Measurements from ENCODE around the gene ZSWIM5.

The ZSWIM5 gene

GRCh38 chr1:45117766-45118165, 88.6 kb downstream of the ZSWIM5 start:
- Histone ChIP-seq H3K4me3 (ENCODE audit: low read depth, low read length) (no peak overlapping the region), H3K27ac (ENCODE audit: extremely low read depth, low read depth, low read length) (no peak overlapping the region), H3K4me1 (ENCODE audit: control insufficient read depth, insufficient read depth, low read length) (peaks cover 6% of the 10 kb centered on the region; the same call in 1 of the 2 replicates), H3K9me3 (ENCODE audit: control insufficient read depth, insufficient read depth, low read depth, low read length) (no peaks in the 10 kb centered on the region), H3K36me3 (ENCODE audit: control insufficient read depth in 2 of 2, insufficient read depth in 1 of 2, low read length in 2 of 2) (no peaks in the 10 kb centered on the region)
- CTCF ChIA-PET, result no interaction called here
- no peak for TF ChIP-seq ZNF76 (tag by site-specific recombination; IDR thresholded peaks at IDR 0.05; ENCODE audit: borderline replicate concordance, low read depth)
- no peak for TF ChIP-seq ZNF677 (tag by site-specific recombination; IDR thresholded peaks at IDR 0.05)
- no peak for TF ChIP-seq ZNF580 (tag by site-specific recombination; IDR thresholded peaks at IDR 0.05)
- no peak for TF ChIP-seq ZNF114 (tag by site-specific recombination; IDR thresholded peaks at IDR 0.05)
- no peak for TF ChIP-seq ZNF571 (tag by site-specific recombination; IDR thresholded peaks at IDR 0.05)
- no peak for TF ChIP-seq ZNF530 (tag by site-specific recombination; IDR thresholded peaks at IDR 0.05; ENCODE audit: low read depth)
- no peak for TF ChIP-seq ZNF37A (tag by site-specific recombination; IDR thresholded peaks at IDR 0.05)
- no peak for TF ChIP-seq ZNF175 (tag by site-specific recombination; IDR thresholded peaks at IDR 0.05)
- TF ChIP-seq ZNF248 (tag by site-specific recombination; IDR thresholded peaks at IDR 0.05), result no peak
- no peak for TF ChIP-seq REPIN1 (tag by site-specific recombination; IDR thresholded peaks at IDR 0.05; ENCODE audit: low read depth)
- no peak for TF ChIP-seq ZNF624 (tag by site-specific recombination; IDR thresholded peaks at IDR 0.05)
- TF ChIP-seq ZNF132 (tag by site-specific recombination; IDR thresholded peaks at IDR 0.05; ENCODE audit: borderline replicate concordance), result no peak
- POLR2A ChIA-PET, result no interaction called here

DNA sequence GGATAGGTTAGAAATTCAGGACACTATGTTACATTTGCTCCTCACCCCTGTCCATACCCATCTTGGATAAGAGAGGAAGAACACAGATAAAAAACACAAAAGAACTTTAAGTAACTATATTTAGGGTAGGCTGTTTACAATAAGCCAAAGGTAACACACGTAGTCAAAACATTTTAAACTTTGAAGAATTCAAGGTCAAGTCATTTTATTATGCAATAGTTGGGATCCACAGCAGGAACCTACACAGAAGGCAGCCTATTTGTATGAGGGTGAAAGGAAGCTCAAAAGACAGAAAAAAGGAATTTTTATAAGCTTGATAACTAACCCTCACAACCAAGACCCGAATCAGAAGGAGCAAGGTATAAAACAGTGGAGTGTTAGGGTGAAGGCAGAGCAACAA, 89.6 kb downstream of the ZSWIM5 start:
- no peak overlapping the region for H3K27ac ChIP-seq (ENCODE audit: extremely low read depth, low read depth, low read length)
- H3K4me3 ChIP-seq (ENCODE audit: low read depth, low read length), result no peak overlapping the region
- no peak for TF ChIP-seq ZNF629 (tag by site-specific recombination; IDR thresholded peaks at IDR 0.05)
- CTCF ChIA-PET, result interaction anchor here (0.6 kb wide), 1 partner anchor 167 kb away, joined by 4 read pairs; no protein-coding TSS in a partner anchor
- no peaks in the 10 kb centered on the region for H3K36me3 ChIP-seq (ENCODE audit: control insufficient read depth in 2 of 2, insufficient read depth in 1 of 2, low read length in 2 of 2)
- H3K9me3 ChIP-seq (ENCODE audit: control insufficient read depth, insufficient read depth, low read depth, low read length), result no peaks in the 10 kb centered on the region
- peaks cover 6% of the 10 kb centered on the region; the same call in 1 of the 2 replicates for H3K4me1 ChIP-seq (ENCODE audit: control insufficient read depth, insufficient read depth, low read length)
- POLR2A ChIA-PET, result no interaction called here

DNA sequence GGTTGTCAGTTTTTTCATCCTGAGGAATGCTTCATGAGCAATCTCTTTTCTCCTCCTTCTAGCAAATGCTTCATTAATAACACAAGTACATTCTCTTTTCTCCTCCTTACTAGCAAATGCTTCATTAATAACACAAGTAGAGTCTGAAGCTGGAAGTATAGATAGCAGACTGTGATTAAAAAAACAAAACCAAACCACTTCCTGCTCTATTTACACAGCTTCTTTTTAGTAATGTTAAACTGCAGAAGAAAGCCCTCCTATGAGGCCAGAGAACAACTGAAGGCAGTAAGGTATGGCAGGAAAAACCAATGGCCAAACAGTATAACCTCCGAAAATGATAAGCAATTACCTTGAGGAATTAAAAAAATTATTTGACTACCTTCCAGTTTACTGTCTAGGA, 90.1 kb downstream of the ZSWIM5 start:
- ChIA-PET POLR2A (no interaction called here), CTCF (interaction anchor here (0.6 kb wide), 1 partner anchor 167 kb away, joined by 4 read pairs; no protein-coding TSS in a partner anchor)
- no peak overlapping the region for H3K4me3 ChIP-seq (ENCODE audit: low read depth, low read length)
- no peaks in the 10 kb centered on the region for H3K36me3 ChIP-seq (ENCODE audit: control insufficient read depth in 2 of 2, insufficient read depth in 1 of 2, low read length in 2 of 2)
- H3K4me1 ChIP-seq (ENCODE audit: control insufficient read depth, insufficient read depth, low read length), result peaks cover 6% of the 10 kb centered on the region; the same call in 1 of the 2 replicates
- no peak overlapping the region for H3K27ac ChIP-seq (ENCODE audit: extremely low read depth, low read depth, low read length)
- no peaks in the 10 kb centered on the region for H3K9me3 ChIP-seq (ENCODE audit: control insufficient read depth, insufficient read depth, low read depth, low read length)
- TF ChIP-seq ZNF529 (tag by site-specific recombination; IDR thresholded peaks at IDR 0.05; ENCODE audit: insufficient replicate concordance) (no peak), ZNF23 (tag by site-specific recombination; IDR thresholded peaks at IDR 0.05; ENCODE audit: borderline replicate concordance) (no peak), ZNF132 (tag by site-specific recombination; IDR thresholded peaks at IDR 0.05; ENCODE audit: borderline replicate concordance) (no peak), ZSCAN4 (tag by site-specific recombination; IDR thresholded peaks at IDR 0.05) (no peak), ZEB2 (tag by site-specific recombination; IDR thresholded peaks at IDR 0.05) (no peak), ZNF114 (tag by site-specific recombination; IDR thresholded peaks at IDR 0.05) (no peak), ZNF768 (tag by site-specific recombination; IDR thresholded peaks at IDR 0.05) (no peak), ZNF596 (tag by site-specific recombination; IDR thresholded peaks at IDR 0.05) (no peak), PRDM2 (tag by site-specific recombination; IDR thresholded peaks at IDR 0.05; ENCODE audit: borderline replicate concordance) (no peak), ZNF221 (tag by site-specific recombination; IDR thresholded peaks at IDR 0.05; ENCODE audit: borderline replicate concordance) (no peak), ZSCAN16 (tag by site-specific recombination; IDR thresholded peaks at IDR 0.05) (no peak)
- TF ChIP-seq, protein P1, sequence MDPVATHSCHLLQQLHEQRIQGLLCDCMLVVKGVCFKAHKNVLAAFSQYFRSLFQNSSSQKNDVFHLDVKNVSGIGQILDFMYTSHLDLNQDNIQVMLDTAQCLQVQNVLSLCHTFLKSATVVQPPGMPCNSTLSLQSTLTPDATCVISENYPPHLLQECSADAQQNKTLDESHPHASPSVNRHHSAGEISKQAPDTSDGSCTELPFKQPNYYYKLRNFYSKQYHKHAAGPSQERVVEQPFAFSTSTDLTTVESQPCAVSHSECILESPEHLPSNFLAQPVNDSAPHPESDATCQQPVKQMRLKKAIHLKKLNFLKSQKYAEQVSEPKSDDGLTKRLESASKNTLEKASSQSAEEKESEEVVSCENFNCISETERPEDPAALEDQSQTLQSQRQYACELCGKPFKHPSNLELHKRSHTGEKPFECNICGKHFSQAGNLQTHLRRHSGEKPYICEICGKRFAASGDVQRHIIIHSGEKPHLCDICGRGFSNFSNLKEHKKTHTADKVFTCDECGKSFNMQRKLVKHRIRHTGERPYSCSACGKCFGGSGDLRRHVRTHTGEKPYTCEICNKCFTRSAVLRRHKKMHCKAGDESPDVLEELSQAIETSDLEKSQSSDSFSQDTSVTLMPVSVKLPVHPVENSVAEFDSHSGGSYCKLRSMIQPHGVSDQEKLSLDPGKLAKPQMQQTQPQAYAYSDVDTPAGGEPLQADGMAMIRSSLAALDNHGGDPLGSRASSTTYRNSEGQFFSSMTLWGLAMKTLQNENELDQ (tag by site-specific recombination; IDR thresholded peaks at IDR 0.05; ENCODE audit: low read depth), result no peak

All from HEK293 (cell line).